Adrenal gland (tissue), 12 donors: ENCODE data around the gene C1QL1. TPM values are rescaled to one million over a fixed set of nuclear protein-coding genes. Genes with fewer than 3 reads are reported as not detected.
A peak's percentile ranks its signal among the peaks of the same experiment; 100 is the strongest.

Experiments
- DNase-seq, 7 donors: peaks; one replicate each; pipeline ENCODE4 v3.0.0-alpha.2; 2019 to 2020
- H3K27ac ChIP-seq, 5 donors: fragments of 200-600 bp; sonication (generic) in 4 of 5; 1 replicate in 3 of 5; 2 replicates in 2 of 5; pipeline versions ENCODE4 v1.5.1 to v1.8.0; 2016 to 2020; ENCODE audit warnings: mild to moderate bottlenecking in 1 of 5
- H3K27me3 ChIP-seq: fragments of 200-600 bp; 2 replicates; pipeline ENCODE4 v1.8.0; 2021
- H3K36me3 ChIP-seq, 2 donors: fragments of 200-600 bp; replicated peaks in 1 of 2; 1 replicate in 1 of 2; 2 replicates in 1 of 2; pipeline versions ENCODE4 v1.5.1 to v1.8.0; 2018 to 2022
- H3K4me1 ChIP-seq, 2 donors: fragments of 200-600 bp; replicated peaks in 1 of 2; 1 replicate in 1 of 2; 2 replicates in 1 of 2; pipeline versions ENCODE4 v1.5.1 to v1.8.0; 2018 to 2021
- H3K4me3 ChIP-seq, 4 donors: fragments of 200-600 bp; sonication (generic) in 3 of 4; one replicate each; pipeline ENCODE4 v1.5.1; 2016 to 2018
- H3K9me3 ChIP-seq, 3 donors: fragments of 200-600 bp; sonication (generic) in 1 of 3; replicated peaks in 1 of 3; 1 replicate in 2 of 3; 2 replicates in 1 of 3; pipeline versions ENCODE4 v1.5.1 to v1.8.0; 2016 to 2021
- CTCF ChIP-seq, 6 experiments: fragments of 450-650 bp in 4 of 6; fragments of 200-600 bp in 2 of 6; sonication (generic) in 1 of 6; IDR thresholded peaks; 1 replicate in 5 of 6; 2 replicates in 1 of 6; pipeline versions ENCODE4 v1.5.1 to v1.8.0; 2016 to 2021; ENCODE audit warnings: antibody characterized with exemption in 6 of 6, mild to moderate bottlenecking in 2 of 6, moderate library complexity in 1 of 6
- POLR2A ChIP-seq, 2 donors: fragments of 450-650 bp; IDR thresholded peaks; one replicate each; pipeline ENCODE4 v1.6.1; 2017; ENCODE audit warnings: antibody characterized with exemption in 2 of 2, mild to moderate bottlenecking in 2 of 2, moderate library complexity in 1 of 2
- WGBS, 4 donors: extraction: QIAGEN DNeasy Blood & Tissue Kit in 2 of 4; methylation state at CpG; one replicate each; pipeline versions ENCODE4 v1.1.5 to v1.1.7; 2013 to 2017; 5-methylcytosine and 5-hydroxymethylcytosine counted together
- intact Hi-C, 2 donors: fragments of 100-400 bp; cut with DNase I; formaldehyde crosslinking; loops; one replicate each; pipeline versions ENCODE4 v1.14.1 to v1.15.0; 2022 to 2023
- polyA plus RNA-seq, 3 donors: library from polyadenylated mRNA; stranded (reverse); fragments of 200-250 nt in 2 of 3; fragments of 350-450 nt in 1 of 3; fragmentation: Illumina TruSeq in 1 of 3; extraction: RNeasy Lipid Tissue Mini Kit (QIAGEN cat#74804) in 1 of 3; gene quantifications; one replicate each; pipeline ENCODE4 v1.2.3, GENCODE V29; 2013 to 2014
- total RNA-seq, 9 donors: library from RNA; depleted of rRNA in 4 of 9; stranded (reverse); fragments of >200 nt in 4 of 9; fragments of 120-200 nt in 1 of 9; fragmentation: NEBNext Ultra II Directional in 1 of 9; extraction: Animal tissue kit (Norgen Biotek cat#: 25700) in 1 of 9; gene quantifications; one replicate each; pipeline versions ENCODE4 v1.1.0 to v1.2.4, GENCODE V29; 2013 to 2023
- donor health status: healthy with polysubstance abuse.
- donor health status: Bipolar disorder and iron deficiency.
- donor health status: DM: yes; HTN: yes; CAD: no.
- donor health status: DM: no; HTN: no; CAD: no.
- donor health status: DM: no; HTN: no; CAD: no.
- donor health status: DM: yes; HTN: yes; CAD: no.

The C1QL1 gene
- total and polyA plus RNA-seq, 12 donors = 0.27 to 3.3 (median 1.1) TPM; not detected in 4

GRCh38 chr17:44924107-44924544, 44.0 kb downstream of the C1QL1 start:
- Histone ChIP-seq H3K4me3 (no peak overlapping the region), H3K4me1 (no peaks in the 10 kb centered on the region), H3K27ac (no peak overlapping the region), H3K36me3 (no peaks in the 10 kb centered on the region), H3K9me3 (no peaks in the 10 kb centered on the region), H3K27me3 (no peaks in the 10 kb centered on the region)
- DNase-seq = peak in 1 of 7 donors; percentile 4
- TF ChIP-seq CTCF (IDR thresholded peaks at IDR 0.05) = no peak
- TF ChIP-seq POLR2A (IDR thresholded peaks at IDR 0.05) = no peak
- intact Hi-C loops = loop anchor here (5.0 kb wide), 2 partner anchors 98 to 173 kb away; no protein-coding TSS in a partner anchor
- 88 to 91% (median 90%) methylated on average over 7 to 9 of the region's 9 CpGs for WGBS, 4 donors

- intact Hi-C loops = loop anchor here (5.0 kb wide), 2 partner anchors 99 to 174 kb away; no protein-coding TSS in a partner anchor
- H3K27me3 ChIP-seq = no peaks in the 10 kb centered on the region
- H3K4me3 ChIP-seq = no peak overlapping the region
- no peaks in the 10 kb centered on the region for H3K36me3 ChIP-seq
- TF ChIP-seq CTCF (IDR thresholded peaks at IDR 0.05) = no peak
- TF ChIP-seq POLR2A (IDR thresholded peaks at IDR 0.05) = no peak
- no peaks in the 10 kb centered on the region for H3K9me3 ChIP-seq
- WGBS, 4 donors = 81 to 84% (median 83%) methylated on average over 11 to 19 of the region's 19 CpGs
- no peak overlapping the region for H3K27ac ChIP-seq
- peak in 3 of 7 donors; percentile 8 to 11 (median 10) for DNase-seq
- no peaks in the 10 kb centered on the region for H3K4me1 ChIP-seq
Measured at GRCh38 chr17:44922746-44923470, 45.2 kb downstream of the C1QL1 start.

GRCh38 chr17:44922136-44922535, 46.0 kb downstream of the C1QL1 start:
- Histone ChIP-seq H3K4me1 (peaks cover 3 to 5% of the 10 kb centered on the region in 2 donors), H3K9me3 (no peaks in the 10 kb centered on the region), H3K27ac (no peak overlapping the region), H3K4me3 (no peak overlapping the region), H3K27me3 (no peaks in the 10 kb centered on the region), H3K36me3 (no peaks in the 10 kb centered on the region)
- WGBS, 4 donors = 82 to 89% (median 88%) methylated on average over 5 to 6 of the region's 6 CpGs
- no peak for TF ChIP-seq POLR2A (IDR thresholded peaks at IDR 0.05)
- no peak for TF ChIP-seq CTCF (IDR thresholded peaks at IDR 0.05)
- intact Hi-C loops = loop anchor here (5.0 kb wide), 2 partner anchors 100 to 175 kb away; no protein-coding TSS in a partner anchor
- DNase-seq = peak in 1 of 7 donors; percentile 13

- intact Hi-C loops = loop anchor here (2.0 to 5.0 kb wide), 3 partner anchors 99 to 176 kb away; no protein-coding TSS in a partner anchor
- no peaks in the 10 kb centered on the region for H3K36me3 ChIP-seq
- H3K27me3 ChIP-seq = no peaks in the 10 kb centered on the region
- H3K4me1 ChIP-seq = peaks cover 9 to 11% of the 10 kb centered on the region in 2 donors
- H3K4me3 ChIP-seq = no peak overlapping the region
- no peak for TF ChIP-seq CTCF (IDR thresholded peaks at IDR 0.05)
- TF ChIP-seq POLR2A (IDR thresholded peaks at IDR 0.05) = no peak
- DNase-seq = peak in 3 of 7 donors; percentile 8 to 12 (median 11)
- H3K27ac ChIP-seq = no peak overlapping the region
- WGBS, 4 donors = 64 to 78% (median 72%) methylated on average over 11 of the region's 11 CpGs
- no peaks in the 10 kb centered on the region for H3K9me3 ChIP-seq
Measured at GRCh38 chr17:44921122-44921882, 46.8 kb downstream of the C1QL1 start.
